Bone marrow (tissue), 2 donors: ENCODE measurements around the gene LIPA.
"Not testable (repeated sequence)": the region's sequence is repeated elsewhere in the genome, so short reads cannot be mapped to it uniquely, and the experiment has no call there.

ENCODE experiments used
- DNase-seq, 2 donors: peaks; one replicate each; lab custom pipeline; 2025; lab: John Stamatoyannopoulos, UW

Gene LIPA

GRCh38 chr10:89207801-89208551, 43.6 kb downstream of the LIPA start:
- peak in 1 of 2 donors; percentile 19 for DNase-seq

GRCh38 chr10:89207181-89207800, 44.3 kb downstream of the LIPA start, which contains the start of gene CH25H:
TSS of gene CH25H (minus strand) at chr10:89207317. CDS start at chr10:89207292, 25 bp downstream.
- DNase-seq: peak; percentile 17 to 32

GRCh38 chr10:89206402-89207180, 45.0 kb downstream of the LIPA start:
- DNase-seq: no peak

- no peak for DNase-seq
Observed at GRCh38 chr10:89204621-89205185, 46.9 kb downstream of the LIPA start.

GRCh38 chr10:89203237-89203636, 48.3 kb downstream of the LIPA start:
- no peak for DNase-seq

- no peak for DNase-seq
Observed at GRCh38 chr10:89202033-89202425, 49.5 kb downstream of the LIPA start.

- DNase-seq: no peak
Observed at GRCh38 chr10:89201345-89202032, 50.1 kb downstream of the LIPA start.

- no peak for DNase-seq
Observed at GRCh38 chr10:89197473-89197872, 54.1 kb downstream of the LIPA start.

GRCh38 chr10:89191301-89191700, 60.3 kb downstream of the LIPA start:
- not testable (repeated sequence) for DNase-seq

GRCh38 chr10:89189211-89189734, 62.3 kb downstream of the LIPA start:
- no peak for DNase-seq

GRCh38 chr10:89185658-89186057, 65.9 kb downstream of the LIPA start:
- DNase-seq: no peak

- no peak for DNase-seq
Observed at GRCh38 chr10:89184638-89185037, 66.9 kb downstream of the LIPA start.

- DNase-seq: no peak
Observed at GRCh38 chr10:89183571-89183970, 68.0 kb downstream of the LIPA start.

GRCh38 chr10:89182894-89183293, 68.7 kb downstream of the LIPA start:
- no peak for DNase-seq

- DNase-seq: no peak
Observed at GRCh38 chr10:89175816-89176215, 75.8 kb downstream of the LIPA start.

- no peak for DNase-seq
Observed at GRCh38 chr10:89173075-89173474, 78.5 kb downstream of the LIPA start.

GRCh38 chr10:89171996-89172395, 79.6 kb downstream of the LIPA start:
- DNase-seq: no peak

- no peak for DNase-seq
Observed at GRCh38 chr10:89171263-89171872, 80.2 kb downstream of the LIPA start.

GRCh38 chr10:89168354-89168900, 83.1 kb downstream of the LIPA start:
- DNase-seq: not testable (repeated sequence)

- no peak for DNase-seq
Observed at GRCh38 chr10:89167915-89168314, 83.7 kb downstream of the LIPA start.

GRCh38 chr10:89165923-89166322, 85.7 kb downstream of the LIPA start:
- DNase-seq: no peak
